Raji (cell line): ENCODE results near the gene LIN7B.

ENCODE experiments used
- POLR2A ChIP-seq: IDR thresholded peaks from 2 replicates; pipeline ENCODE4 v1.6.1; 2011; ENCODE audit warnings: low read depth, low read length, control low read depth; ENCODE audit not compliant: insufficient read depth

LIN7B gene

GRCh38 chr19:49109569-49110233, 4.5 kb upstream of the LIN7B start:
- TF ChIP-seq POLR2A: no peak

- no peak for TF ChIP-seq POLR2A
Measured at GRCh38 chr19:49110567-49110966, 3.6 kb upstream of the LIN7B start.

- TF ChIP-seq POLR2A: no peak
Measured at GRCh38 chr19:49111218-49111998, 2.8 kb upstream of the LIN7B start.

- no peak for TF ChIP-seq POLR2A
Measured at GRCh38 chr19:49114630-49115363, 627 bp downstream of the LIN7B start.

- TF ChIP-seq POLR2A: 0 out of 2 replicates have a peak, but pooled peaks have one; percentile 3
Measured at GRCh38 chr19:49116544-49116943, 2.4 kb downstream of the LIN7B start.

- TF ChIP-seq POLR2A: no peak
Measured at GRCh38 chr19:49117677-49118564, 3.8 kb downstream of the LIN7B start.

GRCh38 chr19:49118565-49119410, 4.6 kb downstream of the LIN7B start, which contains the start of gene C19orf73:
TSS of gene C19orf73 (minus strand) at chr19:49119143. CDS start at chr19:49119022, 121 bp downstream.
- TF ChIP-seq POLR2A: peak; percentile 95

- no peak for TF ChIP-seq POLR2A
Measured at GRCh38 chr19:49119411-49120324, 5.5 kb downstream of the LIN7B start, which contains the start of gene PPFIA3. TSS of gene PPFIA3 (plus strand) at chr19:49119544. CDS start at chr19:49127874, 8,330 bp downstream.

GRCh38 chr19:49120325-49120683, 6.1 kb downstream of the LIN7B start:
- no peak for TF ChIP-seq POLR2A

GRCh38 chr19:49120868-49121267, 6.7 kb downstream of the LIN7B start:
- no peak for TF ChIP-seq POLR2A

- no peak for TF ChIP-seq POLR2A
Measured at GRCh38 chr19:49125025-49125731, 11.0 kb downstream of the LIN7B start.

- no peak for TF ChIP-seq POLR2A
Measured at GRCh38 chr19:49126575-49126974, 12.4 kb downstream of the LIN7B start.
